H9 (cell line): Measurements from ENCODE around the gene RCHY1. TPM values are rescaled to one million over a fixed set of nuclear protein-coding genes. Genes with fewer than 3 reads are reported as not detected.

Experiments used
- DNase-seq: peaks from one replicate; pipeline ENCODE4 v3.0.0-alpha.2; 2017
- H2AFZ ChIP-seq: one replicate; pipeline ENCODE4 v1.6.1; 2013; ENCODE audit warnings: mild to moderate bottlenecking, low read length, control low read depth, moderate library complexity
- H2AK5ac ChIP-seq: 2 replicates; pipeline ENCODE4 v1.6.1; 2013; ENCODE audit warnings: low read length, control low read depth, mixed read lengths; ENCODE audit not compliant: insufficient read length
- H2BK120ac ChIP-seq: one replicate; pipeline ENCODE4 v1.6.1; 2013; ENCODE audit warnings: low read depth, mild to moderate bottlenecking, low read length, control low read depth, inconsistent platforms; ENCODE audit not compliant: poor library complexity, severe bottlenecking
- H2BK12ac ChIP-seq: 2 replicates; pipeline ENCODE4 v1.6.1; 2013; ENCODE audit warnings: low read length, control low read depth, mixed read lengths, low read depth; ENCODE audit not compliant: insufficient read length
- H2BK15ac ChIP-seq: 2 replicates; pipeline ENCODE4 v1.6.1; 2013; ENCODE audit warnings: low read depth, low read length, control low read depth
- H2BK20ac ChIP-seq: one replicate; pipeline ENCODE4 v1.6.1; 2013; ENCODE audit warnings: low read depth, mild to moderate bottlenecking, low read length, control low read depth, inconsistent platforms; ENCODE audit not compliant: poor library complexity, severe bottlenecking
- H2BK5ac ChIP-seq: 2 replicates; pipeline ENCODE4 v1.6.1; 2013; ENCODE audit warnings: low read length, control low read depth, mixed read lengths; ENCODE audit not compliant: insufficient read length
- H3K14ac ChIP-seq: 2 replicates; pipeline ENCODE4 v1.6.1; 2013; ENCODE audit warnings: low read length, control low read depth; ENCODE audit not compliant: insufficient read depth
- H3K18ac ChIP-seq: 2 replicates; pipeline ENCODE4 v1.6.1; 2013; ENCODE audit warnings: low read depth, mild to moderate bottlenecking, mixed read lengths, low read length, control low read depth; ENCODE audit not compliant: insufficient read length
- H3K23ac ChIP-seq: 2 replicates; pipeline ENCODE4 v1.6.1; 2013; ENCODE audit warnings: low read length, control low read depth, mixed read lengths, low read depth; ENCODE audit not compliant: insufficient read length
- H3K23me2 ChIP-seq: 2 replicates; pipeline ENCODE4 v1.6.1; 2013; ENCODE audit warnings: low read depth, mild to moderate bottlenecking, mixed read lengths, low read length, control low read depth; ENCODE audit not compliant: insufficient read length, poor library complexity, severe bottlenecking
- H3K27ac ChIP-seq: 2 replicates; pipeline ENCODE4 v1.5.1; 2013; ENCODE audit warnings: low read length, control low read depth, mixed read lengths, low read depth; ENCODE audit not compliant: insufficient read length
- H3K27me3 ChIP-seq: 2 replicates; pipeline ENCODE4 v1.6.1; 2013; ENCODE audit warnings: low read length, control low read depth, inconsistent platforms; ENCODE audit not compliant: insufficient read depth
- H3K4ac ChIP-seq: 2 replicates; pipeline ENCODE4 v1.6.1; 2013; ENCODE audit warnings: low read depth, mild to moderate bottlenecking, control low read depth, inconsistent platforms, low read length, moderate library complexity
- H3K4me1 ChIP-seq: 2 replicates; pipeline ENCODE4 v1.6.1; 2013; ENCODE audit warnings: low read length, control low read depth, inconsistent platforms; ENCODE audit not compliant: insufficient read depth
- H3K4me2 ChIP-seq: 2 replicates; pipeline ENCODE4 v1.6.1; 2013; ENCODE audit warnings: low read length, control low read depth, mixed read lengths; ENCODE audit not compliant: insufficient read length, insufficient read depth
- H3K56ac ChIP-seq: 2 replicates; pipeline ENCODE4 v1.6.1; 2013; ENCODE audit warnings: low read depth, mild to moderate bottlenecking, mixed read lengths, low read length, control low read depth; ENCODE audit not compliant: insufficient read length
- H3K79me1 ChIP-seq: 2 replicates; pipeline ENCODE4 v1.6.1; 2013; ENCODE audit warnings: low read depth, mild to moderate bottlenecking, moderate library complexity, low read length, control low read depth, inconsistent platforms; ENCODE audit not compliant: insufficient read depth, poor library complexity, severe bottlenecking
- H3K79me2 ChIP-seq: 2 replicates; pipeline ENCODE4 v1.6.1; 2013; ENCODE audit warnings: low read length, control low read depth, inconsistent platforms; ENCODE audit not compliant: insufficient read depth
- H3K9ac ChIP-seq: 2 replicates; pipeline ENCODE4 v1.6.1; 2013; ENCODE audit warnings: low read length, control low read depth, mixed read lengths; ENCODE audit not compliant: insufficient read length; ENCODE audit errors: extremely low read depth
- H3K9me3 ChIP-seq: one replicate; pipeline ENCODE4 v1.6.1; 2013; ENCODE audit warnings: low read depth, low read length, inconsistent platforms; ENCODE audit not compliant: control insufficient read depth
- H3T11ph ChIP-seq: one replicate; pipeline ENCODE4 v1.6.1; 2013; ENCODE audit warnings: mild to moderate bottlenecking, low read length, control low read depth, inconsistent platforms
- H4K20me1 ChIP-seq: one replicate; pipeline ENCODE4 v1.6.1; 2013; ENCODE audit not compliant: control insufficient read depth, insufficient read length, insufficient read depth
- H4K5ac ChIP-seq: 2 replicates; pipeline ENCODE4 v1.6.1; 2013; ENCODE audit warnings: low read depth, mild to moderate bottlenecking, mixed read lengths, low read length, control low read depth; ENCODE audit not compliant: insufficient read length
- H4K8ac ChIP-seq: replicated peaks from 2 replicates; pipeline ENCODE4 v1.6.1; 2013; ENCODE audit warnings: low read length, control low read depth, mixed read lengths, low read depth; ENCODE audit not compliant: insufficient read length
- H4K91ac ChIP-seq: 2 replicates; pipeline ENCODE4 v1.6.1; 2013; ENCODE audit warnings: low read depth, mild to moderate bottlenecking, moderate library complexity, mixed read lengths, low read length, control low read depth; ENCODE audit not compliant: insufficient read length
- H3K27ac Mint-ChIP-seq, 3 experiments: 2 replicates in 2 of 3; 3 replicates in 1 of 3; pipeline ENCODE4 v1.8.0; 2020 to 2021; ENCODE audit warnings: mixed read lengths in 3 of 3, mild to moderate bottlenecking in 1 of 3, moderate library complexity in 1 of 3
- H3K27me3 Mint-ChIP-seq: 2 replicates; pipeline ENCODE4 v1.8.0; 2021; ENCODE audit warnings: low read depth, mild to moderate bottlenecking, moderate library complexity, mixed read lengths
- H3K36me3 Mint-ChIP-seq, 3 experiments: 2 replicates in 2 of 3; 3 replicates in 1 of 3; pipeline ENCODE4 v1.8.0; 2020 to 2021; ENCODE audit warnings: low read depth in 3 of 3, mixed read lengths in 3 of 3; ENCODE audit not compliant: insufficient read depth in 1 of 3
- H3K4me1 Mint-ChIP-seq, 2 experiments: 2 replicates each; pipeline ENCODE4 v1.8.0; 2020; ENCODE audit warnings: mixed read lengths in 2 of 2
- H3K4me3 Mint-ChIP-seq, 2 experiments: 2 replicates in 1 of 2; 3 replicates in 1 of 2; pipeline ENCODE4 v1.8.0; 2020 to 2021; ENCODE audit warnings: mild to moderate bottlenecking in 2 of 2, mixed read lengths in 2 of 2, moderate library complexity in 1 of 2
- H3K9me3 Mint-ChIP-seq, 2 experiments: 2 replicates in 1 of 2; 3 replicates in 1 of 2; pipeline ENCODE4 v1.8.0; 2020; ENCODE audit warnings: mild to moderate bottlenecking in 2 of 2, mixed read lengths in 2 of 2, moderate library complexity in 1 of 2
- CTCF ChIP-seq: fragments of 200-600 bp; sonication (generic); conservative IDR thresholded peaks from 3 replicates; pipeline ENCODE4 v1.8.0; 2021; ENCODE audit warnings: antibody characterized with exemption, mild to moderate bottlenecking
- WGBS: extraction: QIAGEN DNeasy Blood & Tissue Kit; methylation state at CpG from one replicate; pipeline ENCODE4 v1.1.7; 2013; ENCODE audit warnings: missing lambda C conversion rate, low lambda C conversion rate, mixed read lengths; ENCODE audit not compliant: insufficient read length; ENCODE audit errors: extremely low coverage; 5-methylcytosine and 5-hydroxymethylcytosine counted together
- total RNA-seq: library from RNA; stranded (reverse); gene quantifications from 2 replicates; pipeline ENCODE4 v1.2.1, GENCODE V29; 2021

Gene RCHY1
- total RNA-seq, 1 experiment from 2014 or later = 47.9 TPM

- no peak overlapping the region for H2AFZ ChIP-seq
- no peaks in the 10 kb centered on the region for H3K23me2 ChIP-seq
- H4K20me1 ChIP-seq = no peaks in the 10 kb centered on the region
- Mint-ChIP-seq H3K4me3 (no peak overlapping the region), H3K4me1 (no peaks in the 10 kb centered on the region), H3K27ac (no peak overlapping the region), H3K9me3 (peaks cover 22 to 28% of the 10 kb centered on the region in 2 experiments), H3K27me3 (no peaks in the 10 kb centered on the region), H3K36me3 (peaks cover 42 to 72% (median 68%) of the 10 kb centered on the region in 3 experiments)
- no peak overlapping the region for H3K14ac ChIP-seq
- peaks cover 3% of the 10 kb centered on the region for H3K79me1 ChIP-seq
- no peak overlapping the region for H4K8ac ChIP-seq
- no peak overlapping the region for H3K23ac ChIP-seq
- no peaks in the 10 kb centered on the region for H3K9me3 ChIP-seq
- no peak overlapping the region for H2BK5ac ChIP-seq
- no peak overlapping the region for H2BK20ac ChIP-seq
- H4K5ac ChIP-seq = no peak overlapping the region
- WGBS = no CpG with 5 or more reads among the region's 2 CpGs
- no peak overlapping the region for H2BK15ac ChIP-seq
- H3K4me1 ChIP-seq = no peaks in the 10 kb centered on the region
- no peak for TF ChIP-seq CTCF
- H3K27me3 ChIP-seq = no peaks in the 10 kb centered on the region
- H3K79me2 ChIP-seq = no peaks in the 10 kb centered on the region
- DNase-seq = no peak
- no peak overlapping the region for H2BK120ac ChIP-seq
- no peak overlapping the region for H3T11ph ChIP-seq
- H3K4ac ChIP-seq = no peak overlapping the region
- no peak overlapping the region for H3K9ac ChIP-seq
- no peak overlapping the region for H3K56ac ChIP-seq
- H4K91ac ChIP-seq = no peak overlapping the region
- no peak overlapping the region for H2AK5ac ChIP-seq
- H3K4me2 ChIP-seq = no peak overlapping the region
- no peak overlapping the region for H3K18ac ChIP-seq
- H3K27ac ChIP-seq = no peak overlapping the region
- H2BK12ac ChIP-seq = no peak overlapping the region
Measured at GRCh38 chr4:75530556-75531322, 16.5 kb upstream of the RCHY1 start.
